ENCODE results near the gene SPRR5.

DNA sequence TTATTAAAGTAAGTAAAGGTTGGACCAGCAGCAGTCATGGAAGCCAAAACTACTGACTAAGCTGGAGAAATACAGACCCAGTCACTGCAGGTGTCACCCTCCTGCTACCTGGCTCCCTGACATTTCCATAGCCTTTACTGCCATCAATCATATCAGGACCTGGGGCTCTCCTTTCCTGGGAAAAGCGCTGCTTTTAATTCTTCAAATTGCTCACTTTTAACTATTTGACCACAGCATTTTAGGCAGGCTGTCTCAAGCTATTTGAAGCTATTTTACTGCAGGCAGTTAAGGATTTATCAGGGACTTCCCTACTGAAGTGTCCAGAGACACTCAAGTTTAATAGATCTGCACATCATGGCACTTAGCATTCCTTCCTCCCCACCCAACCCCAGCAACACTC lies 34.5 kb upstream of the SPRR5 start:
- no peak for TF ChIP-seq CTCF (IDR thresholded peaks at IDR 0.05)
- no peak for TF ChIP-seq EP300 (IDR thresholded peaks at IDR 0.05)
